GM18511 (cell line): ENCODE measurements around the gene NPAT.
"Not testable (repeated sequence)": the region's sequence is repeated elsewhere in the genome, so short reads cannot be mapped to it uniquely, and the experiment has no call there.

Source experiments
- ATAC-seq: cut with Tn5 transposase; IDR thresholded peaks from one replicate; pipeline ENCODE4 v1.9.1; 2021; ENCODE audit warnings: mild to moderate bottlenecking, moderate library complexity; ENCODE audit not compliant: unreplicated experiment

NPAT gene

DNA sequence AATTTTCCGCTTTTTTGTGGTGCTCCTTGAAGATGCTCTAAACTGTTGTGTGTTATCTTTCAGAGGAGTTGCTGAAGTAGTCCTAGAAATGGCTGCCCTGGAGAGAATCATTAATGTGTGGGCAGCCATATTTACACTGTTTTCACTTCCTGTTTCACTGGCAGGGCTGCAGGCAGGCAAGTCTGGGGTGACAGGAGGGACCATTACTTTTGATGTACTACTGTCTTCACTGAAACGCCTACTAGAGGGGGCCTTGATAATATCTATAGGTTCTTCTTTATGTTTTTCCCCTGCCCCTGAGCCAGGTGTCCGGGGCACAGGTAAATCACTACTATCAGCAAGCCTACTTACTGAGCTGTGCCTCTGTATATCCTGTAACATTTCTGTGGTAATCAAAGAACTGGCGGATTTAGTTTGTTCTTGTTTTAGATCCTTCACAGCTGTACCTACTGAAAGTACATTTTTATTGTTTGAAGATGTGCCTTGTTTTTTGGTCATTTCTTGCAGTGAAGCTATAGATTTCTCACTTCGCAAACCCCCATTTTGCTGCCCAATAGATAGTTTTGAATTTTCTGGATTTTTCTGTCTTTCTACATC lies 61.4 kb downstream of the NPAT start:
- peak; percentile 100 for ATAC-seq

DNA sequence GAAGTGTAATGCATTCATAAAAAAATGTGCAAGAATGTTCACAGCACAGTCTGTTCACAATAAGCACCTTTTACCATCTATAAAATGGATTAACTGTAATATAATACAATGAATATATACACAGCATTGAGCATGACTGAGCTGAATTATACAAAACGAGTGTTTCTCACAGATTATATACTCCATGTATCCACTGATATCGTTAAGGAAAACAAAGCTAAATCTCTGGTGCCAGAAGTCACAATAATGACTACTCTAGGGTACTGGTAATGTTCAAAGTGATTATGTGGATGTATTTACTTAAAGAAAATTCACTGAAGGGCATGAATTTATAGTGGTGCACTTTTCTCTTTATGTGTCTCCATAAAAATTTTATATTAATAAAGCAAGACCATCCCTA lies 67.8 kb downstream of the NPAT start:
- no peak for ATAC-seq

DNA sequence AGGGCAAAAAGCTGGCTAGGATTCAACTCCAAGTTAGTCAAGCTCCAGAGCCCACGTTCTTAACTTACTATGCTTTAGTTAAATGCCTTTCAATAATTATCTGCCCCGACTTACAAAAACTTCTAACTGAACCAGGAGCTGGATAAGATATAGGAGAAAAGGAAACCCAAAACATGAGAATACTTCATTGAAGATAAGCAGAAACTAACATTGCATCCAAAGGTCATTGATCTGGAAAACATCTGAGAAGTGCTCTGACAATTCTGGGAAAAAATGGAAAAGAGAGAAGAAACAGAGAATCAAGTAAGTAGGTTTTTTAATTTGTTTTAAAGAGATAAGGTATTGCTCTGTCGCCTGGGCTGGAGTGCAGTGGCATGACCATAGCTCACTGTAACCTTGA lies 73.9 kb downstream of the NPAT start:
- no peak for ATAC-seq

DNA sequence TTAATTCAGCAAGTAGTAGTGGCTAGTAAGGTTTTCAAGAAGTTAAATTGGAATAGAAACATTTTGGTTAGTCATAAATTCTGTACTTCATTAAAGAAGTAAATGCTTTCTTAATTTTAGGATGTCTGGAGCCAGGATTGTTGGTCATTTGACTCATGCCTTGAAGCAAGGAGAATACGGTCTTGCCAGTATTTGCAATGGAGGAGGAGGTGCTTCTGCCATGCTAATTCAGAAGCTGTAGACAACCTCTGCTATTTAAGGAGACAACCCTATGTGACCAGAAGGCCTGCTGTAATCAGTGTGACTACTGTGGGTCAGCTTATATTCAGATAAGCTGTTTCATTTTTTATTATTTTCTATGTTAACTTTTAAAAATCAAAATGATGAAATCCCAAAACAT lies 75.3 kb downstream of the NPAT start:
- ATAC-seq = no peak

DNA sequence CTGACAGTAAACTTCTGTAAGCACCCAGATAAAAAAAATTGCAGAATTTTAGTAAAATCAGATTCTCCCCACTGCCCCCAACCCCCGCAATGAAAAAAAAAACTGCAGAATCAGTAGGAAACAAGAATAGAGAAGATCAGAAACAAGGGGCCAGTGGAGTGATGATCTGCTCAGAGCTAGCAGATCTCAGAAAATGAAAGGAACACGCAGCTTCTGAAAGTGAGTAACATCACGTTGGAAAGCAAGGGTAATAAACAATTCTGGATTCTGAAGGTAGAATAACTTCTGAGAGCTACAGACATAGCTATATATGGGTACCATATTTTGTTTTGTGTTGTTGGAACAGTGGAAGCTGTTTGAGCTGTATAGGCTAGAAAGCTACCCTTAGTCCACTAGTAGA lies 77.8 kb downstream of the NPAT start:
- no peak for ATAC-seq

DNA sequence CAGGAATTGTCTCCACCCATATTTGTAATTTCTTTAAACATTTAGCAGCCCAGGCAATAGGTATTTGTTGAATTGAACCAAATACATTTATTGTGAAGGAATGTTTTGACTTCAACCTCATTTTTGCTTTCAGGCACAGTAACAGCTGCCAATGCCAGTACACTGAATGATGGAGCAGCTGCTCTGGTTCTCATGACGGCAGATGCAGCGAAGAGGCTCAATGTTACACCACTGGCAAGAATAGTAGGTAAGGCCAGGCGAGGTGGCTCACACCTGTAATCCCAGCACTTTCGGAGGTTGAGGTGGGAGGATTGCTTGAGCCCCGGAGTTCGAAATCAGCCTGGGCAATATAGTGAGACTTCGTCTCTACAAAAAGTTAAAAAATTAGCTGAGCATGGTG lies 80.1 kb downstream of the NPAT start:
- ATAC-seq = no peak

DNA sequence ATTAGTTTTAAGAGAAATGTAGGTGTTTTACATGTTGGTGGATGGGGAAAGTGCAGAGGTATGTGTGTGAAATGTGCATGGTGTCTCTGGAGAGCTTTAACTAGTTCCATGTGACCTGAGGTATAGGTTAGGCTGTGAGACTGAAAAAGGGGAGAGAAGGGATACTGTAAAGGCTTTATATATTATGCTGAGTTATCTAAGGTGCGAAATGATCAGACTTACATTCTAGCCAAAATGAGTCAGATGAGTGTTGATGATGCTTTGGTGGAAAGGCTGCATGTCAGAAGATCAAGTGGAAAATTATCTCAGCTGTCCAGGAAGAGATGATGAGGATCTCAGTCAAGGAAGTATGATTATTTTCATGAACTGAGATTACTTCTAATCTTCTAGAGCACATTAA lies 85.2 kb downstream of the NPAT start:
- ATAC-seq = no peak

DNA sequence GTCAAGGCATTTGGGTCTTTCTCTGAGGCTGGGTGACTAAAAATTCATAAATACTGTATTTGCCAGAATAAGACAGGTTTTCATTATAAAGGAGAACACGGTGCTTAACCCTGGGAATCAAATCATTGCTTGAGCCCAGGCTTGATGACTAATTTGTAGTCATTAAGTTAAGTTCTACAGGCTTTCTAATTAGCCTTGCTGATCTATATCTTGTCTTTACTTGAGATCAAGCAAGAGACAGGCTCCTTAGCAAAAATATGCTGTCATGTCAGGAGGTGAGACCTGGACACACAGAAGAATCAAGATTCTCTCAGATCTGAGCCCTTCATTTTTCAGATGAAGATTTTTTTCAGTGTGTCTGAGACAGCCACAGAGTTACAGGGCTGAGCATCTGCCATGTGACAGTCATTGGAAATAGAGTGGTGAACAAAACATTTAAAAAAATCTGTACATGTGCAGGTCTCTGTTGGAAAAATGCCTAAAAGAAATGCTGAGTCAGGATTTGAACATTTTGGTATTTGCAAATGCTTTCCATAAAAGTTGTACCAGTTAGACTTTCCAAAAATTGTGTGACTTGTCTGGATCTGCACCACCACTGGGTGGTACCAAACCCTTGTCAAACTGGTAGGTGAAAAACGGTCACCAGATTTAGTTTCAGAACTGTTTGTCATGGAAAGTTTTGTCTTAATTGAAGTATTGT lies 86.4 kb downstream of the NPAT start:
- ATAC-seq = peak; percentile 61

DNA sequence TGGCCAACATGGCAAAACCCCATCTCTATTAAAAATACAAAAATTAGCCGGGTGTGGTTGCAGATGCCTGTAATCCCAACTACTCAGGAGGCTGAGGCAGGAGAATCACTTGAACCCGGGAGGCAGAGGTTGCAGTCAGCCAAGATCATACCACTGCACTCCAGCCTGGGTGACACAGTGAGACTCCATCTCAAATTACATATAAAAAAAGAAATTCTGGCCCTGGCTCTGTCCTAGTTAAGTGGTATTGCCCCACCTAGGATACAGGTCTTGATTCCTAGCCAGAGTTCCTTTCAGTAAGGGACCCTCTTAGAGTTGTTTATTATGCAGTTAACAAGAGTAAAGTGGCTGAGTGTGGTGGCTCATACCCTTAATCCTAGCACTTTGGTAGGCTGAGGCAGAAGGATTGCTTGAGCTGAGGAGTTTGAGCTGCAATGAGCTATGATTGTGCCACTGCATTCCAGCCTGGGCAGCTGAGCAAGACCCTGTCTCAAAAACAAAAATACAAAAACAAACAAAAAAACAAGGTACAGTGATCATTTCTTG lies 89.4 kb downstream of the NPAT start:
- ATAC-seq = not testable (repeated sequence)

DNA sequence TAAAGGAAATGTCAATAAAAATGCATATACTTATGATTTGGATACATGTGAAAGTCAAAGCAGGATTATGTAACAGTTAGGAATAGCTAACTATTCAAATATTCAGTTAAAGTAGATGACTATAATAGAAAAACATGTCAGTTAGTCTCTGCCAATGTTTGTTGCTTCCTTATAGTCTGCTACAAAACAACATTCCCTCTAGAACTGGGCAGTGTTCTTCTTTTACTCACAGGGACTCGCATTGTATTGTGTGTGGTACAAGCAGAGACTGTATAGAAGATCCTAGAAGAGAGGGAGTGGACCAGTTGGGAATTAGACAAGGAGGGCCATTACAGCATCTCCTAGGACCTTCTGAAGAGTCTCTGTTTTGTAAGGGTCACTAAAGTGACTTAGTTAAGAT lies 90.4 kb downstream of the NPAT start:
- ATAC-seq = no peak

DNA sequence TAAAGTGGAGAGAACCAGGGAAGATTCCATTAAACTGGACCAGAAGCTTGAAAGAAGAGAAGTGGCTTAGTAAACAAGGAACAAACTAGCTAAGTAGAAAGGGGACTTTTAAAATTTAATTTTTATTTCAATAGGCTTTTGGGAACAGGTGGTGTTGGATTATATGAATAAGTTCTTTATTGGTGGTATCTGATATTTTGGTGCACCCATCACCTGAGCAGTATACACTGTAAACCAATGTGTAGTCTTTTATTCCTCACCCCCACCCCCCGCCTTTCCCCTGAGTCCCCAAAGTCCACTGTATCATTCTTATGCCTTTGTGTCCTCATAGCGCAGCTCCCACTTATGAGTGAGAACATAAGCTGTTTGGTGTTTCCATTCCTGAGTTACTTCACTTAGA lies 93.7 kb downstream of the NPAT start:
- ATAC-seq = no peak

DNA sequence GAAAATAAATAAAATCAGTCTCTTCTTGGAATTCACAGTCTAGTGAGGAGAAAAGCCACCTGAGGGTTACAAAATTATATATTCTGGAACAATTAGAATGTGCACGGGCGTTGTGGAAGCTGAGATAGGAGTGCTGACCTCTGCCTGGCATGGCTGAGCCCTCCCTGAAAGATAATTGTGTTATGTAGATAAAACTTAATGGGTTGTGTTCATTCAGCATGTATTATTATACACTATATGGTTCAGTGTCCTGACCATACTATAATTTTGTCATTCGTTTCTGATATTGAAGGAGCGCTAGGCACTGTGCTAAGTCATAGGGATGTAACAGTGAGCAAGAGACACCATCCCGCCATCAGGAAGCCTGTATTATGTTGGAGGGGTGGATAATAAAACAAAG lies 97.3 kb downstream of the NPAT start:
- ATAC-seq = no peak

DNA sequence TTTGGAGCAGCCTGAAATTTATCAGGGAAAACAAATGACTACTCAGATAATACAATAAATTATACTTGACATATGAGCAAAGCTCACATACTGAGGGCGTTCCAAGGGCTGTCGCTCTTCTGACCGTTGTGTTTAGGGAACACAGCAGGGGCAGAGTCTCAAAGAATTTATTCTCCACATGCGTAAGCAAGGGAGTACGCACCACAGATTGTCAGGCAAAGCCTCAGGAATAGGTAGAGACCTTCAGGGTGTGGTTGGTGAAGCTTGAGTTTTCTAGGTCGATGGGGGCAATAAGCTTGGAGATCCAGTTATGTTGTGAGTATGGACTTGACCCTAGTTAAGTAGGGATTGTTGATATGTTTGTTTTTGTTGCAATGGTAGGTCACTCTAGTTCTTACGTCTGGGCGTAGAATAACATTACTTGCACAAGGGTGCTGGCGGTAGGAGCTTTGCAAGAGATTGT lies 100.2 kb downstream of the NPAT start:
- no peak for ATAC-seq

DNA sequence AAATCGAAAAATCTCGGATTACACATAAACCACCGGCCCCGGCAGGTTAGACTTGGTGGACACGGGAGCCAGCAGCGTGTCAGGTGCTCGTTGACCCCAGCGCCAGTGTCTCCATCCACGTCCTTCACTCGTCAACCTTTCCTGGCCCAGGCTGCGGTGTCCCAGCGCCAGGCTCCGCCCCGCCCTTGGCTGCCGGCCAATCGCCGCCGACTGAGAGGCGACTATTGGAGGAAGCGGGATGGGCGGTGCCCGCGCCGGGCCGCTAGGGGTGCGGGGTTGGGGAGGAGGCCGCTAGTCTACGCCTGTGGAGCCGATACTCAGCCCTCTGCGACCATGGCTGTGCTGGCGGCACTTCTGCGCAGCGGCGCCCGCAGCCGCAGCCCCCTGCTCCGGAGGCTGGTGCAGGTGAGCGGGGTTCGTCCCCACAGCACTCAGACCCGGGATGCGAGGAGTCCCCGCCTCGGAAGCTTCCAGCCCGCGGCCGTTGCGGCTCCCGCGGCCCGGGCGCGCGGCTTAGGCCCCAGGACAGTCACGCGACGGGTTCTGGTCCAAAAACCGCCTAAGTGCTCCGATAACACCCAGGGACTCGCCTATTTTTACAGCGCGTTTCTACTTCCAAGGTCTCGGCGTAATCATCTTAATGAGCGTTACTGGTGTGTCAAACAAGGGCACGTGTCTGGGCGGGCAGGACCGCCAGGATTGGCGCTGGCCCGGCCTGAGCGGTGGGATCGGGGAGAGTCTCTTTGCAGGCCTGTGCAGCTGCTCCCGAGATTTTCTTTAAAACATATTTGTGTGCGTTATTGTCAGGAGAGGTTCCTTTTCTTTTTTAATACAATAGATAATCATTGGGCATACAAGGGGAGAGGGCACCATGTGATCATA lies 100.9 kb downstream of the NPAT start, which contains the start of gene ACAT1:
TSS of gene ACAT1 (plus strand) at position 294 of the 882 bp plus-strand sequence. CDS start at position 334, 40 bp downstream.
- ATAC-seq = peak; percentile 93

DNA sequence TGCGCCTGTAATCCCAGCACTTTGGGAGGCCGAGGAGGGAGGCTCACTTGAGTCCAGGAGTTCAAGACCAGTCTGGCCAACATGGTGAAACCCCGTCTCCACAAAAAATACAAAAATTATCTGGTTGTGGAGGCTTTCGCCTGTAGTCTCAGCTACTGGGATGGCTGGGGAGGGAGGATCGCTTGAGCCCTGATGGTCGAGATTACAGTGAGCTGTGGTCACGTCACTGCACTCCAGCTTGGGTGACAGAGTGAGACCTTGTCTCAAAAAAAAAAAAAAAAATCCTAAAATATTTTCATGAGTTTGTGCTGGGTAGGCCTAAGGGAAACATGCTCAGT lies 101.5 kb downstream of the NPAT start:
- ATAC-seq = peak; percentile 24

DNA sequence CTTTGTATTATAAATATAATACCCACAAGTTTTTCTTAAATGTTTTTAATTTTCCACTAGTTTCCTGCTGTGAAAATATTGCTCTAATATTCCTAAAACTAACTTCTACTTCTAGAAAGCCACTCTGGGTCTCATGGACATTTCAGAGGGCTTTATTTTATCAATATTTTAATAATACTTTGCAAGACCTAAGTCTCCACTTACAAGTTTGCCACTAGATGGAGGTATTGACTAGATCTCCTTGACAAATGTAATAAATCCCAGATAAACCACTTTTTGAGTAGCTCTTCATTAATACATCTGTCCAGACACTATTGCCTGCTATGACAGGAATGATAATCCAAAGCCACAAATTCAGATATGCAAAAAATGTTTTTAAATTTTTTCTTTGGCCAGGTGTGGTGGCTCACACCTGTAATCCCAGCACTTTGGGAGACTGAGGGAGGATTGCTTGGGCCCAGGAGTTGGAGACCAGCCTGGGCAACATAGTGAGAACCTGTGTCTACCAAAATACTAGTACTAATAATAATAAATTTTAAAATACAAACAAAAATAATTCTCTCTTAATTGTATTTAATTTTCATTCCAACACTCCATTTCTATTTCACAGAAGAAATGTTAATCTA lies 104.6 kb downstream of the NPAT start:
- ATAC-seq = no peak

DNA sequence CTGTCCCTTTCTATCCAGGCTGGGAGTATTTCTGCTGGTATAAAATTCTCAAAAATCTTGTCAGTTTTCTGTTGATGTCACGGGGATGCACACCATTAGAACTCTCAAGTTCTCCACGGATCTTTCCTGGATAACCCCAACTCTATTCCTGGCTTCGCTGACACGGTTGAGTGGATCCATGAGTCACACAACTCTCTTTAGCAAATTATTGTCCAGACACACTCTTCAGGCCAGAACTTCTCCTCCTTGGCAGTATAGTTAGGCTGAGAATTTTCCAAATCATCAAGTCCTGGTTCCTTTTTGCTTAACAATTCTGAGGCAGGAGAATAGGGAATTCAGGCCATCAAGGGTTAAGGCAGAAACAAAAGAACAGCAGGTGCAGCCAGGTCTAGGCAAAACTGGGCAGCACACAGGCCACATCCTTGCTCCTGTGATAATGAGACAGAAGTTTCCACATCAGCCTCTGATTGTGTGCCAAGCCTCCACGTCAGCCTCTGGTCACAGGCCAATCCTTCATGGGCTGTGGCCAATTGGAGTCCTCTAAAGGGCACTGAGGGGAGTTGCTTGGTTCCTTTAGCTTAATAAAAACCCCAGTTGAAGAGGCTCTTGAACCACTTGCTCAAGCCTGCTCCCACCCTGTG lies 106.8 kb downstream of the NPAT start:
- ATAC-seq = peak; percentile 44

DNA sequence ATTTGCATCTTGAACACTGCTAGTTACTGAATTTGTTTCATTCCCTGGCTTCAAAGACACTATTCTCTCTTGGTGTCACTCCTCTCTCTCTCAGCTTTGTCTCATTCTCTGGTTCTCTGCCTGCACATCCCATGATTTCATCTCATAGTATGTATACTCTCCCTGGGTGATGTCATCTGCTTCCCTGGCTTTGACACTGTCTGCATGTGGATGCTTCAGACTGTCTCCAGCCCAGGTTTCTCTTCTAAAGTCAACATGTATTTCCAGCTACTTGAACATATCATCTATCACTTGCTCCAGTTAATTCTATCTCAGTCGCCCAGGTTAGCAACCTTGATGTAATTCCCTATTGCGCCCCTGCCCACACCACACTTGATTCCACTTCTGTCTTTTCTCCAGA lies 110.4 kb downstream of the NPAT start:
- no peak for ATAC-seq

DNA sequence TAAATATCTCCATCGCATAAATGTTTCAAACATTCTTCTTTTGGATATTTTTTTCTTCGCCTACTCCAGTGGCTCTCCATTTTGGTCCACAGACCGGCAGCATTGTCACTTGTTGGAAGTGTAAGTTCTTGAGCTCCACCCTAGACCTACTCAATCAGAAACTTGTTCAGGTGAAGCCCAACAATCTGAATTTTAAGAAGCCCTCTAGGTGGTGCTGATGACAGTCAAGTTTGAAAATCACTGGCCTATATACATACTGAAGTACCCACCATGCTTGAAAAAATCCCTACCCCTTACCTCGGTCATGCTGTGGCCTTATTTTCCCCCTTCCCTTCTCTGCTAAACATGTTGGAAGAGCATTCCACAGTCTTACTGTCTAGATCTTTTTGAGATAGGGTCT lies 111.3 kb downstream of the NPAT start:
- ATAC-seq = no peak
